Pericardium fibroblast (primary cell): Measurements from ENCODE around the gene DGAT2L6. TPM values are rescaled to one million over a fixed set of nuclear protein-coding genes. Genes with fewer than 3 reads are reported as not detected.

Experiments
- total RNA-seq: library from RNA; depleted of rRNA; stranded (reverse); fragments of >200 nt; gene quantifications from 2 replicates; pipeline ENCODE4 v1.2.3, GENCODE V29; 2015

Gene DGAT2L6, protein sequence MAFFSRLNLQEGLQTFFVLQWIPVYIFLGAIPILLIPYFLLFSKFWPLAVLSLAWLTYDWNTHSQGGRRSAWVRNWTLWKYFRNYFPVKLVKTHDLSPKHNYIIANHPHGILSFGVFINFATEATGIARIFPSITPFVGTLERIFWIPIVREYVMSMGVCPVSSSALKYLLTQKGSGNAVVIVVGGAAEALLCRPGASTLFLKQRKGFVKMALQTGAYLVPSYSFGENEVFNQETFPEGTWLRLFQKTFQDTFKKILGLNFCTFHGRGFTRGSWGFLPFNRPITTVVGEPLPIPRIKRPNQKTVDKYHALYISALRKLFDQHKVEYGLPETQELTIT
- total RNA-seq: not detected in 2 replicates

DNA sequence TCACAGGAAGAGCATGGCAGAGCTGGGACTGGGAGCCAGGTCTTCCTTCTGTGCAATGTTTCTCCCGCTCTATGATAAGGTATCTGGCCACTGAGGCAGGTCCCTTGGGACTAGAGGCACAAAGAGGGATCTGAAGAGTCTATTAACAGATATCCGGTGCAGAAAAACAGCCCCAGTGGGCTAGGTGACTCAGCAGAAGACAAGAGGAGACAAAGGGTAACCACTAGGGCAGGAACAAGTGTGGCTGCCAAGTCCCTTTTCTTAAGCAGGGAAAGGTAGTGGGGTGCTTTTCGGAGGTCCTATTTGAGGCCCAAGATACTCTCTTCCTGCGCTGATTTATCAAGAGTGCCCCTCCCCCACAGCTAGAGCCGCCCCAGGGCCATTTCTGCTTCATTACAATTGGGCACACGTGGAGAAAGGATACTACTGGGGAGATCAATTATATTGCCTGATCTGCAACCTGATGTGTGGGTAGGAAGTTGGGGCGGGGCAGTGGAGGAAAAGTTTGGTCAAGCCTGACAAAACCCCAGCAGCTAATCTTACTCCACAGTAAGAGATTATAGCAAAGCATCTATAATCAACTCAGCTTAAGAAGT lies at the start of gene DGAT2L6:
Gene DGAT2L6 (plus strand): TSS at position 546 of the 596 bp plus-strand sequence. CDS start 100 bp downstream, outside the sequence.

DNA sequence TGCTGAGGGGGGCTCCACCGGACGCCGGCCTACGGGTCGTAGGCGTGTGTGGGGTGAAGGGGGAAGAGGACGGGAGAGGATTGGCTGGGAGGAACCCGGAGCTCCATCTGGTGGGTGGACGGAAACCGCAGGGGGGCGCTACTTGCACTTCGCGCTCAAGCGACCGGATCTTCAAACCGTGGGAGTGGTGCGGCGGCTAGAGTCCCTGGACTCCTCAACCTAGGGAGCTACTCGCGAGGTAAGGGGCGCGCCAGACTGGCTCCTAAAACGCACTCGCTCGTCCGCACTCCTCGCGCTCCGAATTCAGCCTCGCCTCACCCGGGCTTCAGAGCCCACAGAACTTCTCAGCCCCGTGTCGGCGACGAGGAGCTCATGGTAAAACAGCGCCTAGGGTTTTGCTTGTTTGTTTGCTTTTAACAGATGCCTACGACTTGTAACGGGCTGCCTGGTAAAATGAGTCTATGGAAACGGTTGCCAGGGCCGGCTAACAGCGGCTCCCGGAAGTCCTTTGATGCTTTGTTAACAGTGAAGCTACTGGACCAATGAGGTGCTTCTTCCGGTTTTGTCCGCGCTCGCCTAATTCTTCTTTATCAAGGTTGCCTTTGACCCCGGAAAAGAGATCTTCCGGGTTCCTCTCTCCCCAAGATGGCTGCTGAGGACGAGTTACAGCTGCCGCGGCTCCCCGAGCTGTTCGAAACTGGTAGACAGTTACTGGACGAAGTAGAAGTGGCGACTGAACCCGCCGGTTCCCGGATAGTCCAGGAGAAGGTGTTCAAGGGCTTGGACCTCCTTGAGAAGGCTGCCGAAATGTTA lies 43.8 kb upstream of the DGAT2L6 start, which contains the start of gene IGBP1:
Gene IGBP1 (plus strand): TSS at position 145 of the 813 bp plus-strand sequence. CDS start 501 bp downstream, at position 646.

DNA sequence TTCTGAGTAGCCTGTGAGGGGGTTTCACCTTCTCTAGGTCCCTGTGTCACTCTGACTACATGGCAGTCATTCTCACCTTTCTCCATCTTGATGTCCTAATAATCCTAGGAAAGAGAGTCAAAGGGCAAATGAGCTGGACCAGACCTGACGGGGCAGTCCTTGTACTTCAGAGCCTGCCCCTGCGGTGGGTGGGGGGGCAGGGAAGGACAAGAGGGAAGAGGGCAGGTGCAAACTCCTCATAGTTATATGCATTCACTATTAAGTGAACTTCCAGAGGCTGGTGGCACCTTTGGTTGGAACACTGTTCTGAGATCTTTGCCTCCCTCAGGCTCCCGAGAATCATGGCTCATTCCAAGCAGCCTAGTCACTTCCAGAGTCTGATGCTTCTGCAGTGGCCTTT lies 57.1 kb downstream of the DGAT2L6 start, which contains the start of gene AWAT1:
Gene AWAT1 (plus strand): TSS at position 301 of the 400 bp plus-strand sequence. CDS start 41 bp downstream, at position 342.

Other genes starting within 250 kb of the DGAT2L6 start
- not detected in 2 replicates for gene AWAT2, start 127.5 kb upstream of the DGAT2L6 start, total RNA-seq
- gene OTUD6A, start 115.0 kb upstream of the DGAT2L6 start, total RNA-seq: not detected in 2 replicates
- 71.1 and 115 TPM in 2 replicates for gene IGBP1, start 44.0 kb upstream of the DGAT2L6 start, total RNA-seq
- gene AWAT1, start 57.2 kb downstream of the DGAT2L6 start, total RNA-seq: not detected in 2 replicates
- gene P2RY4, start 82.7 kb downstream of the DGAT2L6 start, total RNA-seq: not detected in 2 replicates
- gene ARR3, start 90.9 kb downstream of the DGAT2L6 start, total RNA-seq: not detected in 2 replicates
- not detected in 2 replicates for gene RAB41, start 104.7 kb downstream of the DGAT2L6 start, total RNA-seq
- 50.2 and 62.2 TPM in 2 replicates for gene PDZD11, start 112.4 kb downstream of the DGAT2L6 start, total RNA-seq
- 0.35 and 1.5 TPM in 2 replicates for gene KIF4A, start 112.6 kb downstream of the DGAT2L6 start, total RNA-seq
- not detected in 2 replicates for gene GDPD2, start 245.8 kb downstream of the DGAT2L6 start, total RNA-seq